NB4 (cell line): Measurements from ENCODE around the gene ARHGEF10L.

Experiments
- MYC ChIP-seq: IDR thresholded peaks from 2 replicates; pipeline ENCODE4 v1.6.1; 2011; ENCODE audit warnings: low read depth, low read length
- POLR2A ChIP-seq: IDR thresholded peaks from 2 replicates; pipeline ENCODE4 v1.6.1; 2011; ENCODE audit warnings: mild to moderate bottlenecking; ENCODE audit not compliant: insufficient read length; ENCODE audit errors: extremely low read depth
- TF ChIP-seq, protein P1 (sequence below): IDR thresholded peaks from one replicate; pipeline ENCODE4 v1.5.1; 2012; ENCODE audit warnings: low read depth, low read length

- TF ChIP-seq, protein P1, sequence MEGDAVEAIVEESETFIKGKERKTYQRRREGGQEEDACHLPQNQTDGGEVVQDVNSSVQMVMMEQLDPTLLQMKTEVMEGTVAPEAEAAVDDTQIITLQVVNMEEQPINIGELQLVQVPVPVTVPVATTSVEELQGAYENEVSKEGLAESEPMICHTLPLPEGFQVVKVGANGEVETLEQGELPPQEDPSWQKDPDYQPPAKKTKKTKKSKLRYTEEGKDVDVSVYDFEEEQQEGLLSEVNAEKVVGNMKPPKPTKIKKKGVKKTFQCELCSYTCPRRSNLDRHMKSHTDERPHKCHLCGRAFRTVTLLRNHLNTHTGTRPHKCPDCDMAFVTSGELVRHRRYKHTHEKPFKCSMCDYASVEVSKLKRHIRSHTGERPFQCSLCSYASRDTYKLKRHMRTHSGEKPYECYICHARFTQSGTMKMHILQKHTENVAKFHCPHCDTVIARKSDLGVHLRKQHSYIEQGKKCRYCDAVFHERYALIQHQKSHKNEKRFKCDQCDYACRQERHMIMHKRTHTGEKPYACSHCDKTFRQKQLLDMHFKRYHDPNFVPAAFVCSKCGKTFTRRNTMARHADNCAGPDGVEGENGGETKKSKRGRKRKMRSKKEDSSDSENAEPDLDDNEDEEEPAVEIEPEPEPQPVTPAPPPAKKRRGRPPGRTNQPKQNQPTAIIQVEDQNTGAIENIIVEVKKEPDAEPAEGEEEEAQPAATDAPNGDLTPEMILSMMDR, result no peak
- TF ChIP-seq POLR2A (no peak), MYC (no peak)
Measured at GRCh38 chr1:17687145-17687544, 147.6 kb downstream of the ARHGEF10L start.
